HG03159 (cell line): Measurements from ENCODE around the gene GALNT2.

Source experiments
- ATAC-seq: cut with Tn5 transposase; IDR thresholded peaks from one replicate; pipeline ENCODE4 v1.9.1; 2021; ENCODE audit warnings: mild to moderate bottlenecking, moderate library complexity; ENCODE audit not compliant: unreplicated experiment

The GALNT2 gene

DNA sequence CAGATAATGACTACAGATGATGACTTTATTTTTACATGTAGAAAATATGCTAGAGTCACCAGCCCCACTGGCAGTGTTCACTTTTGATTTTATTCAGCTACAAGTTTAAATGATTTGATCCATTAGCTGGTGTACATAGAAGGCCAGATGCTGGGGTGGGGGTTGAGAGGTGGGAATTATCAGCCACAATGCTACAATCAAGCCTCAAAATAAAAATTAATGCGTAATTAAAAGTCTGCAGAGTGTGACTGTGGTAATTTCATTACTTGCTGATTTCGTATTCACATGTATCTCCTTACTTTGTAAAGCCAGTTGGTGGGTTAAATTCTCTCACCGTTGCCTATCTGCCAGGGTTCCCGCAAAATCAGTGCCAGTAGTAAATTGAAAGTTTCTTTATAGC, 109.3 kb downstream of the GALNT2 start:
- no peak for ATAC-seq

DNA sequence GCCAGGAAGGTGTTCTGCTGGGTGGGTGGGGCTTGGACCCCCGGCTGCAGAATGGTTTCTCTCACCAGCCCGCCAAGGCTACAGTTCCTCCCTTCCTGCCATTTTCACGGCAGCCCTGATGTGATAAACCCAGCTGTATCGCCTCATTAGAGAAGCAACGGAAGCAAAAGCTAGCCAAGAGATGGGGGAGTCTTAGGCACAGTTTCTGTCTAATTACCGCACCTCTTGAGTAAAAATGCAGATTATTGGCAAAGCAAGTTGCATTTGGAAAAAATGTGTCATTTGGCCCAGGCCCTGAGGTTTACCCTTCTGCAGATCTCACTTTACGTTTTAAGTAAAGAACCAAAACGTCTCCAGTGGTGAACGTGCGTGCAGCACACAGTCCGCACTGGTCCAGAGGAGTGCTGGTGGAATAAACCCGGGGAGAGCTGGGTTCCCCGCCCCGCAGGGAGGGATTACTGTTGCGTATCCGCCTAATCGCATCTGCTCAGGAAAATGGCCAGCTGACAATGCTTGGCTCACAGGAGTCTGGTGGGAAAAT, 109.9 kb downstream of the GALNT2 start:
- ATAC-seq: no peak

DNA sequence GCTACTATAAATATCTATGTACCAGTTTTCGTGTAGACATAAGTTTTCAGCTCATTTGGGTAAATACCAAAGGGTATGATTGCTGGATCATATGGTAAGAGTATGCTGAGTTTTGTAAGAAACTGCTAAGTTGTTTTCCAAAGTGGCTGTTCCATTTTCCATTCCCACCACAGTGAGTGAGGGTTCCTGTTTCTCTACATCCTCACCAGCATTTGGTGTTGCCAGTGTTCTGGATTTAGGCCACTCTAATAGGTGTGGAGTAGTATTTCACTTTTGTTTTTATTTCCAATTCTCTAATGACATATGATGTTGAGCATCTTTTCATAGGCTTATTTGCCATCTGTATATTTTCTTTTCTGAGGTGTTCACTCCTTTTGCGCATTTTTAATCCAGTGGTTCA, 112.2 kb downstream of the GALNT2 start:
- ATAC-seq: no peak

DNA sequence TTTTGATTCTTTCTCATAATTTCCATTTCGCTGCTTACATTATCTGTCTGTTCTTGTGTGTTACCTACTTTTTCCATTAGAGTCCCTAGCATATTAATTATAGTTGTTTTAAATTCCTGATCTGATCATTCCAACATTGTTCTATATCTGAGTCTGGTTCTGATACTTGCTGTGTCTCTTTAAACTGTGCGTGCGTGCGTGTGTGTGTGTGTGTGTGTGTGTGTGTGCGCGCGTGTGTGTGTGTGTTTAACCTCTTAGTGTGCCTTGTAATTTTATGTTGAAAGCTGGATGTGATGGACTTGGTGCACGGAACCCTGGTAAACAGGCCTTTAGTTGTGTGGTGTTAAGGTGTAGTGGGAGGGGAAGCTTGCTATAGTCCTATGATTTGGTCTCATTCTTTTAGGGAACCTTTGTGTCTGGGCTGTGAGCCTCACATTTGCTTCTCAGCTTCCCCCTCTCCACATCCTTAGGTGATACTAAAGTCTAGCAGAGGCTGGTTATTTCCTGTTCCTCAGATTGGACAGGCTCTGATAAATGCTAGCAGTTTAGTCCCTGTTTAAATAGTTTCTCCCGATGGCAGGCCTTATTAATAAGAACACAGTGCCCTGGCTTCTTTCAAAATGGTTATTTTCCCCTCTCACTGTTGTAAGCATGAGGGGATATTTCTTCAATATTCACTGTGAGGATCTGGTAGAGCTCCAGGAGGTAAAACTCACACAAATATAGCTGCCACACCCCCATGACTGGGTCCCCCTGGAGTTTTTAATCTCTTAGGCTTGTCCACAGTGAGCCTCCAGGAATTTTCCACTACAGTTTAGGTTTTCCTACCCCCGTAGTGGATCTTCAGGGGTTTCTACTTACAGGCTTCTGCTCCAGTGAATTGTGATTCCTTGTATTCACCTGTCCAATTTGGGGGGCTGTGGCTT, 118.3 kb downstream of the GALNT2 start:
- no peak for ATAC-seq

DNA sequence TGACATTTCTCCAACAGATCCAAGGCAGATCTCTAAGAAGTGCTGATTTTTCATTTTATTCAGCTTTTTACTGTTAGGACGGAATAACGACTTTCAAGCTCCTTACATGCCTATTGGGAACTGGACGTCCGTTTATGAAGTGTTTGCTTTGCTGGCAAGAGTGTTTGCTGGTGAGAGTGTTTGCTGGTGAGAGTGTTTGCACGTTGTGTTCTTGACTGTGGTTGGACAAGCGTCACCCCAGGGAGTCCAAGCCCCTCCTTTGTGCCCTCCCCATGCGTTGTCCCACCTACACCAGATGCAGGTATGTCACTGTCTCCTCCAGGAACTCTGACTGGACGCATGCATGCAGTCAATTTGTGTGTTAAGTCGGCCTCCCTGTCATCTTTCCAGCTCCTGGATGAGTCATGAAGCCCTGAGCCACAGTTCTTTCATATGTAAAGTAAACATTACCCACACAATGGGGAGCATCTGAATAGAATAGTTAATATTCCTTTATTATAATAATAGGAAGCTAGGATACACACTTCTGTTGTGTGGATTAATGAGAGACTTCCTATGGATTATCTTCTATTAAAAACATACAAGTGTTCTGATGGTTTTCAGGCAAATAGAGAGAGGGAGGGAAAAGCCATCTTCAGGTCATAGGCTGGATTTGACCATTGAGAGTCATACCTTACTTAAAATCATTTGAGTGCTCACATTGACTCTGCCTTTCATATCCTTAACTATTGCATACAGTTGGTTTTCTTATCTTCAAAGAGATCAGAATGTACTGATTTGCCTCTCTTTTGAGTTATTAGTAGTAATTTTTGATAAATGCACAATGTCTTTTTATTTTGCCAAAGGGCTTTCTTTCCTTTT, 119.2 kb downstream of the GALNT2 start:
- no peak for ATAC-seq

DNA sequence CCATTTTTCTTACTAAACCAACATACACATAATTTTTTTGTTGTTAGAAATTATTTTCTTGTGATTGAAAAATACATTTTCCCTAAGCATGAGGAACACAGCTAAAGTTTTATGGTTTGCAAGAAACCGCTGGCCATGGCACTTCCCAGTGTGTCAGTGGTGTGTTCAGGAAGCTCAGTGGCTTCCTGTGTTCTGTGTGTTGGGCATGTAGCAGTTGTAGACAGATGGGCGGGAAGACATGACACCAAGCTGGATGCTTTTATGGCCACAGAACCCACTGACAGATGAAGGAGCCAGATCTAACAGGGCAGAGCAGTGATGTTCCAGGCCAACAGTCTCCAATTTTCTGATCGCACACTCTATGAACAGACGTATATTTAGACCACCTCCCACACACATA, 119.8 kb downstream of the GALNT2 start:
- ATAC-seq: no peak

DNA sequence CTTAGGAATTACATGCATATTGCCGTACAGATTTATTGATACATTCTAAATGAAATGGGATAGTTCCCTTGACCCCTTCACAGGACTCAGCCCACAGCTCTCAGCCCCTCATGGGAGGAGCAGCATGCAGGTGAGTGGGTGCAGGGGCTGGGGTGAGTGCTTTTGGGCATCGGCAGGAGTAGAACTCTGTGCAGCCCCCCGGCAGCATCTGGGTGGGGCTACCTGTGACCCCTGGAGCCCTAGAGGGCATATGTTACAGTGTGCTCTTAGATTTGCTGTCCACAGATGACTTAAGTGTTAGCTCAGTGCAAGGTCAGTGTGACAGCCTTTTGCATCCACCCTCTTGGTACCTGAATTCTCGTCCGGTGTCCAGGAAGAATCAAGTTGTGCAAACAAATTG, 120.3 kb downstream of the GALNT2 start:
- ATAC-seq: no peak

DNA sequence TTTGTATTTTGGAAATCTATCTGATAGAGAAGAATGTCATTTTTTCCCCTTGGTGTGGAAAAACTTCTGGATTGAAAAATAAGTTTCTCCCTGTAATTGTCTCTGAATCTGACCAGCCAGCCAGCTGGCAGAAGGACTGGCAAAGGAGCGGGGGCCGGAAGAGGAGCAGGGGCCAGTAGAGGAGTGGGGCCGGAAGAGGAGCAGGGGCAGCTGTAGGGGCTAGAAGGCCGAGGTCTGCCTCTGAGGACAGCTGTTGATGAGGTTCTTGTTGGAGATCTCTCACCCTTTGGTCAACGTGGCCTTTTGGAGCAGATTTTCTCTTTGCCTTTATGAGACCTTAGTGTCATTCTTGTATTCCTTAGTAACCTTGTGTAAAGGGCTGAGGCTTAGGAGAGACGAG, 121.8 kb downstream of the GALNT2 start:
- ATAC-seq: no peak

DNA sequence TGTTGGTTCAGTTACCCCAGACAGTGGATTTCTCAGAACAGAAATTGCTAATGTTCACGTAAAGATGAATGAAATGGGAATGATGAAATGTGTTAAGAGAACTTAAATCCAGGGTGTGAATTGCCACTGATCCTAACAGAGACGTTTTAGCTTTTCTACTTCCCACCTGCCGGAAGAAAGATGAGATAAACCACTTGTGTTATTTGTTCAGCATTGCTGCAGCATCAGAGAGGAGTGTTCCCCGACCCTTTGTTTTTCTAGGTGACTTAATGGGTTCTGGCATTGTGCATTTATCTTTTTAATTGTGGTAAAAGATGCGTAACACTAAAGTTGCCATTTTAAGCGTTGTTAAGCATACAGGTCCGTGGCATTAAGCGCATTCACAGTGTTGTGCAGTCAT, 122.3 kb downstream of the GALNT2 start:
- no peak for ATAC-seq

DNA sequence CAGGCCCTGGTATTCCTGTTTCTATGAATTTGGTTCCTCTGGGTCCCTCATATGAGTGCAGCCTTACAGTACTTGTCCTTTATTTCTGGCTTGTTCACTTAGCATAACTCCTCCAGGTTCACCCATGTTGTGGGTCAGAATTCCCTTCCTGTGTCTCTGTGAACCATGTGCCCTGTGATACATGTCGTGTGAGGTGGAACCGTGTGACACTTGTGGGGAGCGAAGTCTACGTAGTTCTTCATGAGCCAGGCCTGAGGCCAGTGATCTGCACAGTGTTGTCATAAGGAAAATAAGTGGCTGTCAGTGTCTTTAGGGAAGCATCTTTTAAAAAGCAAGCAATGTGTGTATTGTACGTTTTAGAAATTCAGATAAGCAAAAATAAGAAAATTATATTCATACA, 122.8 kb downstream of the GALNT2 start:
- ATAC-seq: no peak

DNA sequence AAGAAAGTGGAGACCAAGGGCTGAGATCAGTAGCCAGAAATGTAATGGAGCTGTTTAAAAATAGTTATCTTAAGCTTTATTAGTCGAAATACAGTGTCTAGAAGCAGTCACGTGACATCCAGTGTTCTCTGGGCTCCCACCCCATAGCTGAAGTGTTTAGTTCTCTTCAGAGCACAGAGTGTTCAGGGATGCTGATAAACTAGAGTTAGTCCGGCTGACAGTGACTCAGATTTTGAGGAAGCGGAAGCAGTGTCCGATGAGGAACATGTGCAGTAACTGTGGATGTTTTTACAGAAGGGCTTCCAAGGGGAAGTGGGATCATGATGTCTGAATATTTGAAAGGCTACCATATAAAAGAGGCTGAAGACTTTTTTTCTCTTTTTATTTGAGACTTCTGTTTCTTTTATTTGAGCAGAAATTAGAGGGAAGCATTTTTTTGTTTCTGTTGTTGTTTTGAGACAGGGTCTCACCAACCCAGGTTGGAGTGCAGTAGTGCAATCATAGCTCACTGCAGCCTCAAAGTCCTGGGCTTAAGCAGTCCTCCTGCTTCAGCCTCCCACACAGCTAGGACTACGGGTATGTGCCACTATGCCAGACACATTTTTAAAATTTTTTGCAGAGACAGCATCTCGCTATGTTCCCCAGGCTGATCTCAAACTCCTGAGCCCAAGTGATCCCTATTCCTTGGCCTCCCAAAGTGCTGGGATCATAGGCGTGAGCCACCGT, 124.2 kb downstream of the GALNT2 start:
- ATAC-seq: no peak

DNA sequence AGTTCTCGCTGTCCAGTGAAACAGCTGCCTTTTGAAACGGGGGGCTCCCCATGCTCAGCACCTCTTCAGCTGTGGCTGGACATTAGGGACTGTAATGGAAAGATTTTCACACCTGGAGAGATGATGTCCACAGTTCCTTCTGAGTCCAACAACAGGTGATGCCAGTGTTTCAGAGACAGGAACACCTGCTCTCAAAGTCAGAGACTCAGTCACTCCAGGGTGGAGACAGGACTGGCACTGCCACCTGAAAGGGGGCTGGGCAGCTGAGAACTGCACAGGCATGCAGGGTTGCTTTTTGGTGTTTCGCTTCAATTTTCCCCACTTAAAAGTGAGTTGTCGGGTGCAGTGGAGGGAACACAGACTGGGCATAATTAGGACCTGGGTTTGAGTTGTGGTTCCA, 124.8 kb downstream of the GALNT2 start:
- ATAC-seq: no peak

DNA sequence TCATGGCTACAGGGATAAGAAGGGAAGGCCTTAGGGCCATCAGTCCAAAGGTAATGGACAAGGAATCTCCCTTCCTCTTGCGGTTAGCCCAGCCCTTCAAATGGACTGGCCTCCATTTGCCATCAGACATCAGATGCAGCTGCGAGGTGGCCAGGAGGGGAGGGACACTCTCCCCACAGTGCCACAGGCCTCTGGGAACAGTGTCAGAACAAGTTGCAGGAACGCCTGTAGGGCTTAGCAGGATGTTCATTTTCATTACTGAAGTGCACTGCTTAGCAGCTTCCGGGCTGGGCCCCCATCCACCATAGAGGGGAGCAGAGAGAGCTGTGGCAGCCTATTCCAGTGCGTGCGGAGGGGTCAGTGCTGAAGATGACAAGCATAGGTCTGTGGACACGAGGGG, 127.5 kb downstream of the GALNT2 start:
- no peak for ATAC-seq

DNA sequence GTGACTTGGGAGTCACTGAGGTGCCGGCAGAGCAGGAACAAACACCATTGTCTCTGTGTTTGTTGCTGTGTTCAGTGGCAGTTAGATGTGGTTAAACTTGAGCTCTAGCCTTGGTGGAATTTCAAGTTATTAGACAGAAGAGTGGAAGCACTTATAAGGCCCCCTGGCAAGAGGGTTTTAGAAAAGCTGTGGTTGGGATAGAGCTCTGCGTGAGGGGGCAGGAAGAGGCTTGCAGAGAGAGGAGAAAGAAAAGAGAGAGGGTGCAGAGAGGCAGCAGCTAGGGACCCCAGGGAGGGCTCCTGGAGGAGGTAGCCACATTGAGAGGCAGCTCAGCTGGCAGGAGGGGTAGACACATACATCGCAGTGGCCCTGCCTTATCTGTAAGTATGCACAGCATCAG, 128.2 kb downstream of the GALNT2 start:
- ATAC-seq: no peak

DNA sequence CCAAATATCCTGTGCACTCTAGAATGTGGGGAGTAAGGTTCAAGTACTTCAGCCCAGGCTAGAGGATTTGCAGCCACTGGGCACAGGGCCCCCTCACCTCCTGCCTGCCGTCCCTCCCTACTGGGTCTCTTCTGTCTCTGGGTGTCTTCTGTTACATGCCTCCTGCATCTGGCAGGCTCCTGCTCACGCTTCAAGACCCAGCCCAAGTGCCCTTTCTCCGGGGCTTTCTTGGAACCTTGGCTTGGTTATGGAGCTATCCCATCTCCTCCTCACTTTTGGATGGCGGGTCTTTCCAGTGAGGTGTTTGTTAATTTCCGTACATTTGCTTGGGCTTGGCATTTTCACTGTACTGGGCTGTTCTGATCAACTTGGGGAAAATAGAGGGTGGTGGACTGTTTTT, 129.0 kb downstream of the GALNT2 start:
- ATAC-seq: no peak

DNA sequence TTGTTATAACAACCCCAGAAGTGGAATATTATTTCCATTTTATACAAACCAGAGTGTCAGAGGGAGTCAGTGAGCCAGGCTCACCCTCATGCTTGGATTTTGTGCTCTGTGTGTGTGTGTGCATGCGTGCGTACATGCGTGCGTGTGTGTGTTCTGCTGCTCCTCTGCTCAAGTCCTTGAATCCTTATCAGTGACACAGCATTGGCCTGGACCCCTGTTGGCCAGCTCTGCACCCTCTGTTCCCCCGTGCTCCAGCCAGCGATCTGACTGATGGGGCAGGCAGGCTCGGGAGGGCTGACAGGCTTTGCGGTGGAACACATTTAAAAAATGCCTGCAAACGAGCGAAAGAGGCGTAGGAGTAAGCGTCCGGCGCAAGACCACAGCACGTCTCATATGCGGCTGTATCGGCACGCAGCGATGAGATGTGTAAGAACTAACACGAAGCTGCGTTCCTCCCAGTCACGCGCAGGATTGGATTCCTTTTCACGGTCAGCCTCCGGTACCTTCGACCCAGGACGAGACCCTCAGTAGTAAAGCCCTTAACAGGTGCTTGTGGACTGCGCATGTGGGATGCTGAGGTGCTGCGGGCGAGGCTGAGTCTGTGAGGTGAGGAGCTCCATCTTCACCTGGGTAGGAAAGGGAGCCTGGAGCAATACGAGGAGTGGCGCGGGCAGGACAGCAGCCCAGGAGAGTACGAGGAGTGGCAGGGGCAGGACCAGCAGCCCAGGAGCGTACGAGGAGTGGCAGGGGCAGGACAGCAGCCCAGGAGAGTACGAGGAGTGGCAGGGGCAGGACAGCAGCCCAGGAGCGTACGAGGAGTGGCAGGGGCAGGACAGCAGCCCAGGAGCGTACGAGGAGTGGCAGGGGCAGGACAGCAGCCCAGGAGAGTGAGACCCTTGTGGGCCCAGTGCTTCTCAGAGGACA, 130.9 kb downstream of the GALNT2 start:
- ATAC-seq: no peak

DNA sequence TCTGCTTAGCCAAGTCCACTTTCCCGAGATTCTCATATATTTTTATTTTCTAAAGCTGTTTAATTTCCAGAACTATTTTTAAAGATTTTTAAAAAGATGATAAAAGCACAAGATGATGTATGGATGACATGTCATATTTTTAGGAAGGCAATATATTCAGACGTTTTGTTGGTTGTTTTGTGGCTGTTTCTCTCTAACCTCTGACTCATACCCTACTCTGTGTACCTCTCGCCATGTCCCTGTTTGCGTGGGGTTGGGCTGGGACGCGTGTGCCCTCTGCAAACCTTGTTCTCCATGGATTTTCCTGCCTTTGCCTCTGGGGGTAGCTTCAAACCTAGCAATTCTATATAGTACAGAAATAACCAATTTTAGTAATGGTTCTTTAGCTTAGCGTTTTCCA, 132.0 kb downstream of the GALNT2 start:
- ATAC-seq: no peak

DNA sequence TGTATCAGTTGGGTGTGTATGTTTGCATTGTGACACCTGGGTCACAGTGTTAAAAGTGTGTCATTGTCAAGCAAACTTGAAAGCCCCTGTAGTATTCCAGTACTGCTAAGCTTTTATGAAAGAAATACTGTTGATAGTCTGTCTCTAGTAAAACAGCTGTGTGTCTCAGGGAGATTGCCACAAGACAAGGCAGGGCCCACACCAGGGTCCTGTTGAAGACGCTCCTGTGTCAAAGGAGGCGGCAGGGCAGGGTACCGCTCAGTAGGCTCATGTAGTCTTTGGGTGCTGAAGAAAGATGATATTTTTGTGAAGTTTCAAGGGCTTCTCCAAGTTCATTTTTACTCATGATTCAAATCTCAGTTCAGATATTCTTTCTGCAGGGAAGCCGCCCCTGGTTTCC, 132.5 kb downstream of the GALNT2 start:
- no peak for ATAC-seq

DNA sequence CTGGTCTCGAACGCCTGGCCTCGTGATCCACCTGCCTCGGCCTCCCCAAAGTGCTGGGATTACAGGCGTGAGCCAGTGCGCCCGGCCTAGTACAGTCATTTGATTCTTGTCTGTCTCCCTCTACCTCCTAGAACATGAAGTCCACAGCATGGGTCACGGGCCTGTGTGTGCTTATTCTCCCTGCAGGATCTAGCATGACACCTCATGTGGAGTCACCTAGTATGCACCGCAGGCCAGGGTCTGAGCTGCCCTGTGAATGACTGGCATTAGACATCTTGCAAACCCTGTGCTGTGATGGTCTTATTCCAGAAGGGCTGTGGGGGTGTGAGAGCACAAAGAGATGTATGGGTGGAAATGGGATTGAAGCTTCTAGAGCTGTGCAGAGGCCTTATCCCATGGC, 133.2 kb downstream of the GALNT2 start:
- ATAC-seq: no peak

DNA sequence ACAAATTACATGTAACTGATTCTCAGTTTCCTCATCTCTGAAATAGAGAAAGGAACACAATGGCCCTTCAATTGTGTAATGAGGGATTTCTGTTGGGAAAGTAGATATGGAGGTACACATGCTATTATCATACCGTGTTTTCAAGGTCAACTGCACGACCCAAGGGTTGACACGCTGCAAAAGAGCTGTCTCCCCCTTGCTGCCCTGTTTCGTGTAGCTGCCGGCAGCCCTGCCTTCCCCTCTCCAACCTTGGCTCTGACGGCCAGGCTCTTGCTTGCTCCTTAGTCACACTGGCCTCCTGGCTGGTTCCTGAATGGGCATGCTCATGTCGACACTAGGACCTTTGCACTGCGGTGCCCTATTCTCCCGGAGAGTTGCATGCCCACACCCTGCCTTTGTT, 134.4 kb downstream of the GALNT2 start:
- no peak for ATAC-seq
